Sigmoid colon (tissue), 7 donors: ENCODE results near the gene KRT23. TPM values are rescaled to one million over a fixed set of nuclear protein-coding genes. Genes with fewer than 3 reads are reported as not detected.

ENCODE experiments used
- DNase-seq: peaks from one replicate; pipeline ENCODE4 v3.0.0-alpha.2; 2019
- H3K27ac ChIP-seq, 4 donors: fragments of 200-600 bp; sonication (generic); one replicate each; pipeline ENCODE4 v1.5.1; 2016 to 2019; ENCODE audit warnings: mild to moderate bottlenecking in 1 of 4
- H3K27me3 ChIP-seq, 3 donors: fragments of 200-600 bp; sonication (generic); one replicate each; pipeline ENCODE4 v1.5.1; 2019; ENCODE audit warnings: mild to moderate bottlenecking in 1 of 3
- H3K36me3 ChIP-seq, 4 donors: fragments of 200-600 bp; sonication (generic); one replicate each; pipeline ENCODE4 v1.5.1; 2016 to 2019
- H3K4me1 ChIP-seq, 4 donors: fragments of 200-600 bp; sonication (generic); one replicate each; pipeline ENCODE4 v1.5.1; 2017 to 2019
- H3K4me3 ChIP-seq, 4 donors: fragments of 200-600 bp; sonication (generic); one replicate each; pipeline ENCODE4 v1.5.1; 2017 to 2019; ENCODE audit warnings: mild to moderate bottlenecking in 2 of 4, moderate library complexity in 1 of 4
- H3K9me3 ChIP-seq, 4 donors: fragments of 200-600 bp in 3 of 4; sonication (generic) in 3 of 4; one replicate each; pipeline versions ENCODE4 v1.5.1 to v1.6.1; 2013 to 2019
- CTCF ChIP-seq, 4 experiments: fragments of 450-650 bp in 3 of 4; fragments of 200-600 bp in 1 of 4; IDR thresholded peaks; one replicate each; pipeline ENCODE4 v1.5.1; 2016 to 2019; ENCODE audit warnings: antibody characterized with exemption in 4 of 4, mild to moderate bottlenecking in 3 of 4, moderate library complexity in 2 of 4
- EP300 ChIP-seq, 4 donors: sonication (generic); formaldehyde crosslinking; IDR thresholded peaks; one replicate each; pipeline ENCODE4 v1.6.1; 2017; ENCODE audit warnings: antibody characterized with exemption in 4 of 4
- POLR2A ChIP-seq, 2 donors: fragments of 450-650 bp; IDR thresholded peaks; one replicate each; pipeline ENCODE4 v1.6.1; 2016; ENCODE audit warnings: antibody characterized with exemption in 2 of 2, mild to moderate bottlenecking in 2 of 2, moderate library complexity in 2 of 2
- POLR2AphosphoS5 ChIP-seq, 4 donors: sonication (generic); formaldehyde crosslinking; IDR thresholded peaks; one replicate each; pipeline ENCODE4 v1.6.1; 2017; ENCODE audit warnings: antibody characterized with exemption in 4 of 4
- WGBS, 2 donors: extraction: QIAGEN DNeasy Blood & Tissue Kit; methylation state at CpG; one replicate each; pipeline ENCODE4 v1.1.7; 2013; 5-methylcytosine and 5-hydroxymethylcytosine counted together
- intact Hi-C: fragments of 100-400 bp; cut with DNase I; formaldehyde crosslinking; loops from one replicate; pipeline ENCODE4 v1.15.1; 2023
- polyA plus RNA-seq, 3 donors: library from polyadenylated mRNA; stranded (reverse); fragments of 200-250 nt; gene quantifications; one replicate each; pipeline ENCODE4 v1.2.3, GENCODE V29; 2013
- total RNA-seq, 4 donors: library from RNA; depleted of rRNA; stranded (reverse); fragments of >200 nt; gene quantifications; one replicate each; pipeline ENCODE4 v1.1.0, GENCODE V29; 2016
- donor health status: healthy with polysubstance abuse.
- donor health status: Bipolar disorder and iron deficiency.
- donor health status: healthy.

The KRT23 gene
- total and polyA plus RNA-seq, 7 donors: 0.27 to 3.7 (median 0.48) TPM; not detected in 3

- H3K27me3 ChIP-seq: peaks cover 0 to 7% (median 0%) of the 10 kb centered on the region in 3 donors
- DNase-seq: no peak
- 92 to 96% methylated on average over 3 of the region's 3 CpGs for WGBS, 2 donors
- TF ChIP-seq EP300 (IDR thresholded peaks at IDR 0.05): no peak
- TF ChIP-seq POLR2A (IDR thresholded peaks at IDR 0.05): no peak
- no peak for TF ChIP-seq POLR2AphosphoS5 (IDR thresholded peaks at IDR 0.05)
- TF ChIP-seq CTCF (IDR thresholded peaks at IDR 0.05): no peak
- H3K27ac ChIP-seq: no peak overlapping the region
- no peaks in the 10 kb centered on the region for H3K36me3 ChIP-seq
- H3K9me3 ChIP-seq: no peaks in the 10 kb centered on the region
- intact Hi-C loops: no loop called here
- H3K4me1 ChIP-seq: peaks cover 0 to 8% (median 0%) of the 10 kb centered on the region in 4 donors
- no peak overlapping the region for H3K4me3 ChIP-seq
Measured at GRCh38 chr17:40980117-40980516, 42.7 kb upstream of the KRT23 start.

GRCh38 chr17:40978575-40979151 is 41.2 kb upstream of the KRT23 start:
- Histone ChIP-seq H3K4me3 (no peak overlapping the region), H3K36me3 (no peaks in the 10 kb centered on the region), H3K27me3 (peaks cover 0 to 7% (median 0%) of the 10 kb centered on the region in 3 donors), H3K9me3 (no peaks in the 10 kb centered on the region), H3K4me1 (peaks cover 0 to 8% (median 0%) of the 10 kb centered on the region in 4 donors), H3K27ac (no peak overlapping the region)
- intact Hi-C loops: no loop called here
- WGBS, 2 donors: 82 to 94% methylated on average over 13 of the region's 13 CpGs
- TF ChIP-seq POLR2AphosphoS5 (IDR thresholded peaks at IDR 0.05): no peak
- TF ChIP-seq EP300 (IDR thresholded peaks at IDR 0.05): no peak
- TF ChIP-seq CTCF (IDR thresholded peaks at IDR 0.05): no peak
- no peak for TF ChIP-seq POLR2A (IDR thresholded peaks at IDR 0.05)
- DNase-seq: no peak

GRCh38 chr17:40975516-40975915 is 38.1 kb upstream of the KRT23 start:
- no peak overlapping the region for H3K27ac ChIP-seq
- TF ChIP-seq CTCF (IDR thresholded peaks at IDR 0.05) (no peak), EP300 (IDR thresholded peaks at IDR 0.05) (no peak), POLR2AphosphoS5 (IDR thresholded peaks at IDR 0.05) (no peak), POLR2A (IDR thresholded peaks at IDR 0.05) (no peak)
- DNase-seq: no peak
- intact Hi-C loops: no loop called here
- no peaks in the 10 kb centered on the region for H3K36me3 ChIP-seq
- peaks cover 0 to 7% (median 0%) of the 10 kb centered on the region in 3 donors for H3K27me3 ChIP-seq
- H3K9me3 ChIP-seq: no peaks in the 10 kb centered on the region
- peaks cover 0 to 2% (median 0%) of the 10 kb centered on the region in 4 donors for H3K4me1 ChIP-seq
- H3K4me3 ChIP-seq: no peak overlapping the region

GRCh38 chr17:40974366-40974765 is 36.9 kb upstream of the KRT23 start:
- H3K27me3 ChIP-seq: peaks cover 0 to 7% (median 0%) of the 10 kb centered on the region in 3 donors
- TF ChIP-seq CTCF (IDR thresholded peaks at IDR 0.05) (no peak), POLR2AphosphoS5 (IDR thresholded peaks at IDR 0.05) (no peak), EP300 (IDR thresholded peaks at IDR 0.05) (no peak), POLR2A (IDR thresholded peaks at IDR 0.05) (no peak)
- no peaks in the 10 kb centered on the region for H3K9me3 ChIP-seq
- DNase-seq: no peak
- no peaks in the 10 kb centered on the region for H3K4me1 ChIP-seq
- no peak overlapping the region for H3K27ac ChIP-seq
- WGBS, 2 donors: 93 to 94% methylated on average over 3 of the region's 3 CpGs
- intact Hi-C loops: no loop called here
- H3K36me3 ChIP-seq: no peaks in the 10 kb centered on the region
- H3K4me3 ChIP-seq: no peak overlapping the region

GRCh38 chr17:40967582-40967981 is 30.1 kb upstream of the KRT23 start:
- WGBS, 2 donors: 63 to 94% methylated on average over 1 of the region's 1 CpG
- Histone ChIP-seq H3K4me1 (no peaks in the 10 kb centered on the region), H3K9me3 (no peaks in the 10 kb centered on the region), H3K27me3 (no peaks in the 10 kb centered on the region), H3K36me3 (no peaks in the 10 kb centered on the region), H3K27ac (no peak overlapping the region), H3K4me3 (no peak overlapping the region)
- DNase-seq: no peak
- TF ChIP-seq POLR2AphosphoS5 (IDR thresholded peaks at IDR 0.05): no peak
- TF ChIP-seq EP300 (IDR thresholded peaks at IDR 0.05): no peak
- no peak for TF ChIP-seq CTCF (IDR thresholded peaks at IDR 0.05)
- no peak for TF ChIP-seq POLR2A (IDR thresholded peaks at IDR 0.05)
- intact Hi-C loops: no loop called here
